Fibroblast of skin of right biceps (primary cell): ENCODE data around the gene HNRNPA1L2.
"Not testable (repeated sequence)": the region's sequence is repeated elsewhere in the genome, so short reads cannot be mapped to it uniquely, and the experiment has no call there.

ENCODE experiments used
- DNase-seq: peaks from one replicate; pipeline ENCODE4 v3.0.0-alpha.2; 2013

HNRNPA1L2 gene

GRCh38 chr13:52642131-52642530, at the start of gene HNRNPA1L2:
Gene HNRNPA1L2 (plus strand): TSS chr13:52642431. CDS start chr13:52642493, 62 bp downstream.
- DNase-seq, result no peak

- DNase-seq, result not testable (repeated sequence)
Observed at GRCh38 chr13:52593175-52593574, 49.1 kb upstream of the HNRNPA1L2 start.

- DNase-seq, result not testable (repeated sequence)
Observed at GRCh38 chr13:52593812-52594211, 48.4 kb upstream of the HNRNPA1L2 start.

- DNase-seq, result not testable (repeated sequence)
Observed at GRCh38 chr13:52594295-52594694, 47.9 kb upstream of the HNRNPA1L2 start.

- DNase-seq, result no peak
Observed at GRCh38 chr13:52597676-52598075, 44.6 kb upstream of the HNRNPA1L2 start.

- DNase-seq, result no peak
Observed at GRCh38 chr13:52599037-52599847, 43.0 kb upstream of the HNRNPA1L2 start.

- no peak for DNase-seq
Observed at GRCh38 chr13:52599848-52600603, 42.2 kb upstream of the HNRNPA1L2 start.

- DNase-seq, result no peak
Observed at GRCh38 chr13:52600666-52601065, 41.6 kb upstream of the HNRNPA1L2 start.

GRCh38 chr13:52603316-52603715, 38.9 kb upstream of the HNRNPA1L2 start:
- not testable (repeated sequence) for DNase-seq

- not testable (repeated sequence) for DNase-seq
Observed at GRCh38 chr13:52606126-52606525, 36.1 kb upstream of the HNRNPA1L2 start.

- DNase-seq, result not testable (repeated sequence)
Observed at GRCh38 chr13:52606795-52607194, 35.4 kb upstream of the HNRNPA1L2 start.

GRCh38 chr13:52608184-52608583, 34.0 kb upstream of the HNRNPA1L2 start:
- not testable (repeated sequence) for DNase-seq

GRCh38 chr13:52609013-52609606, 33.1 kb upstream of the HNRNPA1L2 start:
- peak; percentile 11 for DNase-seq

- DNase-seq, result not testable (repeated sequence)
Observed at GRCh38 chr13:52610158-52610557, 32.1 kb upstream of the HNRNPA1L2 start.

GRCh38 chr13:52615134-52615801, 27.0 kb upstream of the HNRNPA1L2 start:
- DNase-seq, result no peak

GRCh38 chr13:52615812-52616211, 26.4 kb upstream of the HNRNPA1L2 start:
- DNase-seq, result no peak

GRCh38 chr13:52617070-52618060, 24.9 kb upstream of the HNRNPA1L2 start:
- DNase-seq, result peak; percentile 89

- DNase-seq, result not testable (repeated sequence)
Observed at GRCh38 chr13:52631083-52631690, 11.0 kb upstream of the HNRNPA1L2 start.

GRCh38 chr13:52638666-52639328, 3.4 kb upstream of the HNRNPA1L2 start:
- DNase-seq, result no peak

- DNase-seq, result no peak
Observed at GRCh38 chr13:52644108-52644507, 1.9 kb downstream of the HNRNPA1L2 start.

GRCh38 chr13:52646967-52647366, 4.7 kb downstream of the HNRNPA1L2 start:
- no peak for DNase-seq
